ENCODE results near the gene PDGFB. TPM values are rescaled to one million over a fixed set of nuclear protein-coding genes. Genes with fewer than 3 reads are reported as not detected.

Gene PDGFB
- total and polyA plus RNA-seq, 9 of the 15 experiments (the other 6 are each of a cell fraction or from before 2014, with no cell fraction given) = 0.07 to 4.0 (median 0.48) TPM; not detected in 1

DNA sequence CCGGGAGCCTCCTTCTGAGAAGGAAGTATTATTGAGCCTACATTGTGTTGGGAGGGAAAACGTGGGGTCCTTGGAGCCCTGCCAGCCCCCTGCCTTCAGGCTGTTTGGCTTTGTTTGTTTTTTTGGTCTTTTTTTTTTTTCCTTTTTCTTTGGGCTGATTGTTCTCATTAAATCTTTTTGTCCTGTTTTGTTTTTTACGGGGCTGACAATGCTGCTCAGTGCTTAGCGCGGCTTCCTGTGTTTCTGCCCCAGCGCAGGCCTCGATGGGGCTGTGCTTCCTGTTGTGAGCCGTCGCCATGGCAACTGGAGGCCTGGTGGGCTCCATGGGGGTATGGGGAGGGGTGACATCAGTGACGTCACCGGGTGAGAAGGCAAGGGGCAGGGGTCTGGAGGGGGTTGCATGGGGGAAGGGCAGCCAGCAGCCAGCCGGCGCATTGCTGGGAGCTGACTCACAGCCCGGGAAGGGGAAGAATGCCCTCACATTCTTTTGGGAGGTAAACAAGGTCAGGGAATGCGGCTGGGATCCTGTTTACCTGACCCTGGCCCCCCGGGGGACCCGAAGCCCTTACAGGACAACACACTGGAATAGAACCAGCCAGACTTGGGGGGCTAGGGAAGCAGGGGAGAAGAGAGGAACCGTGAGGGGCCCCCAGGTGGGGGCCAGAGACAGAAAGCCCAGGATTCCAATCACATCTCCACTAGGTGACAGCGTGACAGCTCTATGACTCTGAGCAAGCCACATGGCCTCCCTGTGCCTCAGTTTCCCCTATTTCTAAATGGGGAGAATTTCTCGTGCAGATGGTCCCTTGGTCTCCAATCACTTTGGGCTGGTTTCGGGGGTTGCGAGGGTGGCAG lies 70.1 kb downstream of the PDGFB start (continued):
- TF ChIP-seq NR2C2 (CRISPR knock-in tag; IDR thresholded peaks at IDR 0.05) = no peak
- TF ChIP-seq NR2C2 (tag; IDR thresholded peaks at IDR 0.05) = peak; percentile 47; the same call in 1 of the 2 replicates
- no peak for TF ChIP-seq MAZ (CRISPR knock-in tag; conservative IDR thresholded peaks at IDR 0.05 in 1 of 2, IDR thresholded peaks at IDR 0.05 in 1 of 2)
- TF ChIP-seq POLR2G (IDR thresholded peaks at IDR 0.05; ENCODE audit: low read depth, low read length) = no peak
- no peak for TF ChIP-seq MYBL2 (IDR thresholded peaks at IDR 0.05; ENCODE audit: low read depth)
- no peak for TF ChIP-seq MYBL2 (CRISPR knock-in tag; IDR thresholded peaks at IDR 0.05; ENCODE audit: borderline replicate concordance)
- TF ChIP-seq, protein P1, sequence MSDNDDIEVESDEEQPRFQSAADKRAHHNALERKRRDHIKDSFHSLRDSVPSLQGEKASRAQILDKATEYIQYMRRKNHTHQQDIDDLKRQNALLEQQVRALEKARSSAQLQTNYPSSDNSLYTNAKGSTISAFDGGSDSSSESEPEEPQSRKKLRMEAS (CRISPR knock-in tag; IDR thresholded peaks at IDR 0.05) = no peak
- 0 out of 2 replicates have a peak, but pooled peaks have one; percentile 42 for TF ChIP-seq JUN (IDR thresholded peaks at IDR 0.05; ENCODE audit: borderline replicate concordance, low read depth, low read length)
- TF ChIP-seq JUN (CRISPR knock-in tag; IDR thresholded peaks at IDR 0.05; ENCODE audit: borderline replicate concordance) = no peak
- TF ChIP-seq KDM2B (CRISPR knock-in tag; IDR thresholded peaks at IDR 0.05) = no peak
- TF ChIP-seq, protein P2, sequence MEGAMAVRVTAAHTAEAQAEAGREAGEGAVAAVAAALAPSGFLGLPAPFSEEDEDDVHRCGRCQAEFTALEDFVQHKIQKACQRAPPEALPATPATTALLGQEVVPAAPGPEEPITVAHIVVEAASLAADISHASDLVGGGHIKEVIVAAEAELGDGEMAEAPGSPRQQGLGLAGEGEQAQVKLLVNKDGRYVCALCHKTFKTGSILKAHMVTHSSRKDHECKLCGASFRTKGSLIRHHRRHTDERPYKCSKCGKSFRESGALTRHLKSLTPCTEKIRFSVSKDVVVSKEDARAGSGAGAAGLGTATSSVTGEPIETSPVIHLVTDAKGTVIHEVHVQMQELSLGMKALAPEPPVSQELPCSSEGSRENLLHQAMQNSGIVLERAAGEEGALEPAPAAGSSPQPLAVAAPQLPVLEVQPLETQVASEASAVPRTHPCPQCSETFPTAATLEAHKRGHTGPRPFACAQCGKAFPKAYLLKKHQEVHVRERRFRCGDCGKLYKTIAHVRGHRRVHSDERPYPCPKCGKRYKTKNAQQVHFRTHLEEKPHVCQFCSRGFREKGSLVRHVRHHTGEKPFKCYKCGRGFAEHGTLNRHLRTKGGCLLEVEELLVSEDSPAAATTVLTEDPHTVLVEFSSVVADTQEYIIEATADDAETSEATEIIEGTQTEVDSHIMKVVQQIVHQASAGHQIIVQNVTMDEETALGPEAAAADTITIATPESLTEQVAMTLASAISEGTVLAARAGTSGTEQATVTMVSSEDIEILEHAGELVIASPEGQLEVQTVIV (CRISPR knock-in tag; IDR thresholded peaks at IDR 0.05; ENCODE audit: borderline replicate concordance) = no peak
- TF ChIP-seq SOX6 (IDR thresholded peaks at IDR 0.05) = no peak
- no peak for TF ChIP-seq ZNF217 (CRISPR knock-in tag; IDR thresholded peaks at IDR 0.05)
- TF ChIP-seq NR4A1 (CRISPR knock-in tag; IDR thresholded peaks at IDR 0.05) = no peak
- TF ChIP-seq NR4A1 (tag; IDR thresholded peaks at IDR 0.05) = no peak
- TF ChIP-seq, protein P3, sequence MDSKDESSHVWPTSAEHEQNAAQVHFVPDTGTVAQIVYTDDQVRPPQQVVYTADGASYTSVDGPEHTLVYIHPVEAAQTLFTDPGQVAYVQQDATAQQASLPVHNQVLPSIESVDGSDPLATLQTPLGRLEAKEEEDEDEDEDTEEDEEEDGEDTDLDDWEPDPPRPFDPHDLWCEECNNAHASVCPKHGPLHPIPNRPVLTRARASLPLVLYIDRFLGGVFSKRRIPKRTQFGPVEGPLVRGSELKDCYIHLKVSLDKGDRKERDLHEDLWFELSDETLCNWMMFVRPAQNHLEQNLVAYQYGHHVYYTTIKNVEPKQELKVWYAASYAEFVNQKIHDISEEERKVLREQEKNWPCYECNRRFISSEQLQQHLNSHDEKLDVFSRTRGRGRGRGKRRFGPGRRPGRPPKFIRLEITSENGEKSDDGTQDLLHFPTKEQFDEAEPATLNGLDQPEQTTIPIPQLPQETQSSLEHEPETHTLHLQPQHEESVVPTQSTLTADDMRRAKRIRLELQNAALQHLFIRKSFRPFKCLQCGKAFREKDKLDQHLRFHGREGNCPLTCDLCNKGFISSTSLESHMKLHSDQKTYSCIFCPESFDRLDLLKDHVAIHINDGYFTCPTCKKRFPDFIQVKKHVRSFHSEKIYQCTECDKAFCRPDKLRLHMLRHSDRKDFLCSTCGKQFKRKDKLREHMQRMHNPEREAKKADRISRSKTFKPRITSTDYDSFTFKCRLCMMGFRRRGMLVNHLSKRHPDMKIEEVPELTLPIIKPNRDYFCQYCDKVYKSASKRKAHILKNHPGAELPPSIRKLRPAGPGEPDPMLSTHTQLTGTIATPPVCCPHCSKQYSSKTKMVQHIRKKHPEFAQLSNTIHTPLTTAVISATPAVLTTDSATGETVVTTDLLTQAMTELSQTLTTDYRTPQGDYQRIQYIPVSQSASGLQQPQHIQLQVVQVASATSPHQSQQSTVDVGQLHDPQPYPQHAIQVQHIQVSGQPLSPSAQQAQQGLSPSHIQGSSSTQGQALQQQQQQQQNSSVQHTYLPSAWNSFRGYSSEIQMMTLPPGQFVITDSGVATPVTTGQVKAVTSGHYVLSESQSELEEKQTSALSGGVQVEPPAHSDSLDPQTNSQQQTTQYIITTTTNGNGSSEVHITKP (IDR thresholded peaks at IDR 0.05; ENCODE audit: partially characterized antibody) = no peak
- no peak for TF ChIP-seq FOXJ2 (tag; IDR thresholded peaks at IDR 0.05)
- peak; percentile 57 for TF ChIP-seq JUND (IDR thresholded peaks at IDR 0.05; ENCODE audit: borderline replicate concordance, low read depth, low read length)
- peak; percentile 20; the same call in 1 of the 3 replicates for TF ChIP-seq JUND (tag; IDR thresholded peaks at IDR 0.05; ENCODE audit: borderline replicate concordance, low read depth, low read length)
- TF ChIP-seq NBN (IDR thresholded peaks at IDR 0.05; ENCODE audit: low read depth) = no peak
- no peak for TF ChIP-seq RBM14 (IDR thresholded peaks at IDR 0.05; ENCODE audit: borderline replicate concordance, insufficient read depth, low read depth, low read length)
- TF ChIP-seq ZNF57 (CRISPR knock-in tag; IDR thresholded peaks at IDR 0.05) = no peak

All from K562 (cell line).